Subcutaneous adipose tissue (tissue), 4 donors: Measurements from ENCODE around the gene AGAP3. TPM values are rescaled to one million over a fixed set of nuclear protein-coding genes. Genes with fewer than 3 reads are reported as not detected.

Experiments
- total RNA-seq, 4 donors: library from RNA; depleted of rRNA; stranded (reverse); fragments of >200 nt; gene quantifications; one replicate each; pipeline ENCODE4 v1.1.0, GENCODE V29; 2016
- TF ChIP-seq, protein P1 (sequence below): fragments of 450-650 bp; IDR thresholded peaks from one replicate; pipeline ENCODE4 v1.5.1; 2016; ENCODE audit warnings: low read depth, mild to moderate bottlenecking, control low read depth, antibody characterized with exemption, moderate library complexity

Gene AGAP3
- total RNA-seq, 4 donors from 2014 or later = 54.4 to 86.7 (median 62.7) TPM

DNA sequence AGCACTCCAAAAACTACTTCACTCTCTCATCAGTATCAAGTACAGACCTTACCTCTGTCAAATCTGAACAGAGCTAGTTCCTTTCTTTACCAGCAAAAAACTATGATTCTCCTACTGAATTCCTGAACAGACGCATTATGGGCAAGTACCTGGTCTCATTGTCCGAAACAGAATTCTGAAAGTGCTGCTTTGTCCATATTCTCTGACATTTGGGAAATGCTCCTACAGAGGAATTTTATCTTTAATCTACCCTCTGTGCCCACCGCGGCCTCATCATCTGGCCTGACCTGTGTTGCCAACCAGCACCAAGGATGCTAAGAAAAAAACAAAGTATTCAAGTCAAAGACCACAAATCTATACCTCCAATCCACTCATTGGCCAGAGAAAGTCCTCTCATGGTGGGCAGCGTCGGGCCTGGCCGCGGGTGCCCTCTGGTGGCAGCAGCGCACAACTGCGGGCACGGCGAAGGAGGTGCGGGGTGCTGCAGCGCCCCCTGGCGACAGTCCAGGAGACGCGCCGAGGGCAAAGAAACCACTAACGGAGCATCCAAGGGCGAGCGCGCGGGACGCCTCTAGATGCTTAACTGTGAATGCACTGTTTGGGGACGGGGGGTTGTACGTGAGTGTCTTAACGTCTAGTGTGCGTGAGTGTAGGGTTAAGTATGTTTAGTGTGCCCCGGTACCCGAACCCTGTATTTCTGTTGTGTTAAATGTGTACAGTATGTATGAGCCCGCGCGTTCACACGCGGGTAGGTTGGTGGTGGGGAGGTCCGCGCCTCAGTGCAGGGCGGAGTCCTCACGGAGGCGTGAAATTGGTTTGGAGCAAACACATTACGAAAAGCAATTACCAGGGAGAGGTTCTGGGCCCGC, 86.2 kb downstream of the AGAP3 start:
- TF ChIP-seq, protein P1, sequence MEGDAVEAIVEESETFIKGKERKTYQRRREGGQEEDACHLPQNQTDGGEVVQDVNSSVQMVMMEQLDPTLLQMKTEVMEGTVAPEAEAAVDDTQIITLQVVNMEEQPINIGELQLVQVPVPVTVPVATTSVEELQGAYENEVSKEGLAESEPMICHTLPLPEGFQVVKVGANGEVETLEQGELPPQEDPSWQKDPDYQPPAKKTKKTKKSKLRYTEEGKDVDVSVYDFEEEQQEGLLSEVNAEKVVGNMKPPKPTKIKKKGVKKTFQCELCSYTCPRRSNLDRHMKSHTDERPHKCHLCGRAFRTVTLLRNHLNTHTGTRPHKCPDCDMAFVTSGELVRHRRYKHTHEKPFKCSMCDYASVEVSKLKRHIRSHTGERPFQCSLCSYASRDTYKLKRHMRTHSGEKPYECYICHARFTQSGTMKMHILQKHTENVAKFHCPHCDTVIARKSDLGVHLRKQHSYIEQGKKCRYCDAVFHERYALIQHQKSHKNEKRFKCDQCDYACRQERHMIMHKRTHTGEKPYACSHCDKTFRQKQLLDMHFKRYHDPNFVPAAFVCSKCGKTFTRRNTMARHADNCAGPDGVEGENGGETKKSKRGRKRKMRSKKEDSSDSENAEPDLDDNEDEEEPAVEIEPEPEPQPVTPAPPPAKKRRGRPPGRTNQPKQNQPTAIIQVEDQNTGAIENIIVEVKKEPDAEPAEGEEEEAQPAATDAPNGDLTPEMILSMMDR = no peak

GRCh38 chr7:151173386-151174245, 87.3 kb downstream of the AGAP3 start:
- TF ChIP-seq, protein P1 = no peak

GRCh38 chr7:151174246-151175046, 88.2 kb downstream of the AGAP3 start:
- TF ChIP-seq, protein P1 = no peak

GRCh38 chr7:151175047-151175792, 88.9 kb downstream of the AGAP3 start:
- TF ChIP-seq, protein P1 = no peak

- TF ChIP-seq, protein P1 = no peak
Measured at GRCh38 chr7:151175793-151176311, 89.6 kb downstream of the AGAP3 start.

- TF ChIP-seq, protein P1 = no peak
Measured at GRCh38 chr7:151176401-151176800, 90.1 kb downstream of the AGAP3 start.
